PC-3 (cell line): ENCODE data around the gene FAF2.

ENCODE experiments used
- CTCF ChIP-seq: fragments of 300-600 bp; sonication (generic); conservative IDR thresholded peaks from 2 replicates; pipeline ENCODE4 v1.5.1; 2017; ENCODE audit warnings: antibody characterized with exemption, low read depth, mild to moderate bottlenecking, low read length
- EZH2 ChIP-seq: fragments of 300-600 bp; sonication (generic); IDR thresholded peaks from one replicate; pipeline ENCODE4 v1.6.1; 2017; ENCODE audit warnings: antibody characterized with exemption, mild to moderate bottlenecking, low read length; ENCODE audit not compliant: unreplicated experiment

DNA sequence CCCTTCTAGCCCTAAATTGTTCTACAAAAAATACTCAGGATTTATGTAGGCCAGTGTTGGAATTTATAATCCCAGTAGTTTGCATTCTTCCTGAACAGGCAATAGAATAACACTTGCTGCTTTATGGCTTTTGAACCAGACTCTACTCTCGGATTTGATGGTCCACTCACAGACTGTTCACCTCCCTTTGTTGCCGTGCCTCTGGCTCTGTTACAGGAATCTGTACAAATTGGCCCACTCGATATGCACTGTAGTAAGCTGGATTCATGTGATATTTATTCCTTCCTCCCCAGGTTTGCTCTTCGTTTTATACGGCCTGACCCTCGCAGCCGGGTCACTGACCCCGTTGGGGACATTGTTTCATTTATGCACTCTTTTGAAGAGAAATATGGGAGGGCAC, 43.7 kb downstream of the FAF2 start:
- TF ChIP-seq CTCF (no peak), EZH2 (no peak)
